ENCODE data around the gene ACOXL. TPM values are rescaled to one million over a fixed set of nuclear protein-coding genes. Genes with fewer than 3 reads are reported as not detected.

Gene ACOXL
- total and polyA plus RNA-seq, 9 of the 15 experiments (the other 6 are each of a cell fraction or from before 2014, with no cell fraction given): 0.31 to 0.56 TPM; not detected in 7

DNA sequence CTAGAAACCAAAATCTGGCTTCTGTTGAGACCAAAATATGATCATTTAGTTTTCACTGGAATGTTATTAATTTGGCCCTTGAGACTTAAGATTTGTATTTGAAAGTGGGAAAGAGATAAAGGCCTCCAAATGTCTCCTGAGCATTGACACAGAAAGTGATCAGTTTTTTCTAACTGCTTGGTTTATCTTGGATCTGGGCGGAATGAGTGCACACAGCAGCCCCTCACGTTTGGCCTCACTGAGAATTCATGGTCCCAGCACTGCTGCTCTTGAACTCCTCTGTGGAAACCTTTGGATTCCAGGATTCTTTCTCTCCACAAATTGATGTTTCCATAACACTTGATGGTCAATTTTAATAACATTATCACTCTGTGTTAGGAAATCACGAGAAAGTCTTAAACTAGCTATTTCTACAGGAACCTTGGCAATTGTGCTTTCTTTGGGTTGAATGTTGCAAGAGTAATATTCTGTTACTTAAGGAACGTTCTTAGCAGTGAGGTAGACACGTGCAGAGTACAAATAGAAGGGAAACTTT is 208.1 kb downstream of the ACOXL start:
- Histone ChIP-seq H3K27me3 (ENCODE audit: control insufficient read depth in 2 of 2, insufficient read depth in 2 of 2, low read length in 2 of 2) (peaks cover 2 to 8% of the 10 kb centered on the region in 2 experiments; a peak in 4 of 5 replicates), H3K36me3 (ENCODE audit: control insufficient read depth, insufficient read depth, low read length) (no peaks in the 10 kb centered on the region), H2AFZ (ENCODE audit: low read depth, low read length) (no peak overlapping the region), H3K27ac (ENCODE audit: extremely low read depth, low read depth, low read length) (no peak overlapping the region), H3K79me2 (ENCODE audit: control insufficient read depth, insufficient read depth, low read length) (no peaks in the 10 kb centered on the region), H3K4me3 (no peak overlapping the region), H3K4me2 (ENCODE audit: insufficient read depth, low read length) (no peak overlapping the region), H4K20me1 (replicated peaks; ENCODE audit: control insufficient read depth, insufficient read depth, low read length) (no peaks in the 10 kb centered on the region), H3K9ac (ENCODE audit: insufficient read depth in 1 of 2, low read depth in 2 of 2, low read length in 2 of 2) (no peak overlapping the region), H3K9me1 (ENCODE audit: control insufficient read depth, insufficient read depth, low read length) (no peaks in the 10 kb centered on the region), H3K4me1 (replicated peaks in 1 of 2; ENCODE audit: control insufficient read depth in 2 of 2, insufficient read depth in 2 of 2, low read length in 2 of 2) (no peaks in the 10 kb centered on the region), H3K9me3 (replicated peaks; ENCODE audit: control insufficient read depth, insufficient read depth, low read depth, low read length) (no peaks in the 10 kb centered on the region; the same call in 1 of the 2 replicates)
- BruUV-seq (replicated peaks): no TSS peak
- DNase-seq (ENCODE audit: extremely low read depth in 1 of 4, low spot score in 3 of 4): no peak
- ChIA-PET CTCF (ENCODE audit: low intra/inter-chr PET ratio) (no interaction called here), POLR2A (no interaction called here)
- intact Hi-C loops (cut with micrococcal nuclease): no loop called here
- no peak for ATAC-seq
- in situ Hi-C loops (cut with MboI): no loop called here
- FAIRE-seq: no peak
- 3% methylated on average over 5 of the region's 5 CpGs for WGBS (ENCODE audit: insufficient coverage, low coverage, missing lambda C conversion rate)
- TF ChIP-seq NUFIP1 (IDR thresholded peaks at IDR 0.05; ENCODE audit: partially characterized antibody): no peak
- TF ChIP-seq HMGN3 (IDR thresholded peaks at IDR 0.05; ENCODE audit: borderline replicate concordance, extremely low read depth, insufficient read length, low read depth, low read length): no peak
- TF ChIP-seq ELF4 (CRISPR knock-in tag; IDR thresholded peaks at IDR 0.05): no peak
- TF ChIP-seq MLX (CRISPR knock-in tag; conservative IDR thresholded peaks at IDR 0.05): no peak
- TF ChIP-seq ILK (tag; IDR thresholded peaks at IDR 0.05; ENCODE audit: borderline replicate concordance, low read depth): no peak
- TF ChIP-seq, protein P1, sequence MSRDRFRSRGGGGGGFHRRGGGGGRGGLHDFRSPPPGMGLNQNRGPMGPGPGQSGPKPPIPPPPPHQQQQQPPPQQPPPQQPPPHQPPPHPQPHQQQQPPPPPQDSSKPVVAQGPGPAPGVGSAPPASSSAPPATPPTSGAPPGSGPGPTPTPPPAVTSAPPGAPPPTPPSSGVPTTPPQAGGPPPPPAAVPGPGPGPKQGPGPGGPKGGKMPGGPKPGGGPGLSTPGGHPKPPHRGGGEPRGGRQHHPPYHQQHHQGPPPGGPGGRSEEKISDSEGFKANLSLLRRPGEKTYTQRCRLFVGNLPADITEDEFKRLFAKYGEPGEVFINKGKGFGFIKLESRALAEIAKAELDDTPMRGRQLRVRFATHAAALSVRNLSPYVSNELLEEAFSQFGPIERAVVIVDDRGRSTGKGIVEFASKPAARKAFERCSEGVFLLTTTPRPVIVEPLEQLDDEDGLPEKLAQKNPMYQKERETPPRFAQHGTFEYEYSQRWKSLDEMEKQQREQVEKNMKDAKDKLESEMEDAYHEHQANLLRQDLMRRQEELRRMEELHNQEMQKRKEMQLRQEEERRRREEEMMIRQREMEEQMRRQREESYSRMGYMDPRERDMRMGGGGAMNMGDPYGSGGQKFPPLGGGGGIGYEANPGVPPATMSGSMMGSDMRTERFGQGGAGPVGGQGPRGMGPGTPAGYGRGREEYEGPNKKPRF (IDR thresholded peaks at IDR 0.05; ENCODE audit: low read depth, low read length): no peak

Measured in K562 (cell line).